HG03025 (cell line): Measurements from ENCODE around the gene OR51B2.

ENCODE experiments used
- ATAC-seq: cut with Tn5 transposase; IDR thresholded peaks from one replicate; pipeline ENCODE4 v1.9.1; 2021; ENCODE audit warnings: mild to moderate bottlenecking, moderate library complexity; ENCODE audit not compliant: unreplicated experiment, low FRiP score

OR51B2 gene

DNA sequence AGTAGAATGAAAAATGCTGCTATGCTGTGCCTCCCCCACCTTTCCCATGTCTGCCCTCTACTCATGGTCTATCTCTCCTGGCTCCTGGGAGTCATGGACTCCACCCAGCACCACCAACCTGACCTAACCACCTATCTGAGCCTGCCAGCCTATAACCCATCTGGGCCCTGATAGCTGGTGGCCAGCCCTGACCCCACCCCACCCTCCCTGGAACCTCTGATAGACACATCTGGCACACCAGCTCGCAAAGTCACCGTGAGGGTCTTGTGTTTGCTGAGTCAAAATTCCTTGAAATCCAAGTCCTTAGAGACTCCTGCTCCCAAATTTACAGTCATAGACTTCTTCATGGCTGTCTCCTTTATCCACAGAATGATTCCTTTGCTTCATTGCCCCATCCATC, 39.5 kb downstream of the OR51B2 start:
- no peak for ATAC-seq

DNA sequence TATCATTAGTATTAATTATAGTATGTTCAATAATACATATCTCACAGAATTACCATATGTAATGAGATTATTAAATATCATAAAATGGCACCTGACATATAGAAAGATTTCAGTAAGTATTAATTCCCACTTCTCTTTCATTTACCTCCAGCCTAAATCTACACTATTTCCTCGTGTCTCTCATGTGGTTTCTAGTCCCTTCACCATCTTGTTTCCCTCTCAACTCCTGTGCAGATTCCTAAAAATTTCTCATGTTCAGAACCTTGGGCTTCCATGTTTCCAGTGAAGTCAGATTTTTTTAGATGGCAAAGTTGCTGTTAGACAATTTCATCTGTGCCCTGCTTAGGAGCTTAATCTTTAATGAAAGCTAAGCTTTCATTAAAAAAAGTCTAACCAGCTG, 40.2 kb downstream of the OR51B2 start:
- ATAC-seq, result no peak

DNA sequence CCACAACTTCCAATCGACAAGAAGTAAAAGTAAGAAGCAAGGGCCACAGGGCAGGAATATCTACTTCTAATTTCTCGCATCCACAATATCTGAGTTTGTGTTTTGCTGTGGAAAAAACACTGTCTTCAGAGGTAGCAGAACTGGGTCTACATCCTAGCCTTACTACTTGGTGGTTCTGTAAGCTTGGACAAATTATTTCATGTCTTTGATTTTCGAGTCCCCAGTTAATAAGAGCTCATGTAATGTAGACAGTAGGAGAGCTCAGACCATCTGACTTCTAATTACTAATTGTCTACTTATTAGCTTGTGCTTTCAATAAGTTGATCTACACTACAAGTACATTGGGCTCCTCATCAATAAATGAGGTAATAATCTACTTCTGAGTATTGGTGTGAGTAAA, 41.0 kb downstream of the OR51B2 start:
- ATAC-seq, result no peak

DNA sequence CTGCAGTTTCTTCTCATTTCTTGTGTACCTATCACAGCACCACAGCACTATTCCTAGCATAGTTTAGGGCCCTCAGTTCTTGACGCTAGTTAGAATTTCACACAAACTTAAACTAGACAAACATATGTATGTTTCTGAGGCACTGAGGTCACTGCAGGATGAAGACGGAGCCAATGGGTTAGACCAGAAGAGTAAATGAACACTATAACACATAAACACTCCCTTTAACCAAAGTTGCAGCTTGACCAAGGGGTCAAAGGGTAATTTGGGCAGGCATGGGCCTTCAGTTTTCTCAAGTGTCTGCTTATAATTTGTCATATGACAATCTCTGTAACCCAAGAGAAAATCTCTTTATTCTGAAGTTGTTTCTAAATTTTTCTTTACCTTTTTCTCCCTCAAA, 41.5 kb downstream of the OR51B2 start:
- no peak for ATAC-seq

DNA sequence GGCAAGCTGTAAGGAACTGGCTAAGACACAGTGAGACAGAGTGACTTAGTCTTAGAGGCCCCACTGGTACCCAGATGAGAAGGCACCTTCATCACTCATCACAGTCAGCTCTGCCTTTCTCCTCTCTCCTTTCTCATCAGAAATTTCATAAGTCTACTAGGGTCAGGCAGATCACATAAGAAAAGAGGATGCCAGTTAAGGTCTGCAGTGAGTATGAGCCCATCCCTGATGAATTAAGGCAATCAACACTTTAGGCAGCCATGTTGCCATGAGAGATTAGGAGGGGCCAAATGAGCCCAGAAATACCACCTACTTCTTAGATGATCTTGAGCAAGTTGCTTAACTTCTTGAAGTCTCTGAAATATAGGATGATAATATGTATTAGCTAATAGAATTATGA, 42.5 kb downstream of the OR51B2 start:
- no peak for ATAC-seq

DNA sequence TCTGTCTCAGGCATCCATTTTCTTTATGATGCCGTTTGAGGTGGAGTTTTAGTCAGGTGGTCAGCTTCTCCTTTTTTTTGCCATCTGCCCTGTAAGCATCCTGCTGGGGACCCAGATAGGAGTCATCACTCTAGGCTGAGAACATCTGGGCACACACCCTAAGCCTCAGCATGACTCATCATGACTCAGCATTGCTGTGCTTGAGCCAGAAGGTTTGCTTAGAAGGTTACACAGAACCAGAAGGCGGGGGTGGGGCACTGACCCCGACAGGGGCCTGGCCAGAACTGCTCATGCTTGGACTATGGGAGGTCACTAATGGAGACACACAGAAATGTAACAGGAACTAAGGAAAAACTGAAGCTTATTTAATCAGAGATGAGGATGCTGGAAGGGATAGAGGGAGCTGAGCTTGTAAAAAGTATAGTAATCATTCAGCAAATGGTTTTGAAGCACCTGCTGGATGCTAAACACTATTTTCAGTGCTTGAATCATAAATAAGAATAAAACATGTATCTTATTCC, 43.5 kb downstream of the OR51B2 start:
- peak; percentile 78 for ATAC-seq

DNA sequence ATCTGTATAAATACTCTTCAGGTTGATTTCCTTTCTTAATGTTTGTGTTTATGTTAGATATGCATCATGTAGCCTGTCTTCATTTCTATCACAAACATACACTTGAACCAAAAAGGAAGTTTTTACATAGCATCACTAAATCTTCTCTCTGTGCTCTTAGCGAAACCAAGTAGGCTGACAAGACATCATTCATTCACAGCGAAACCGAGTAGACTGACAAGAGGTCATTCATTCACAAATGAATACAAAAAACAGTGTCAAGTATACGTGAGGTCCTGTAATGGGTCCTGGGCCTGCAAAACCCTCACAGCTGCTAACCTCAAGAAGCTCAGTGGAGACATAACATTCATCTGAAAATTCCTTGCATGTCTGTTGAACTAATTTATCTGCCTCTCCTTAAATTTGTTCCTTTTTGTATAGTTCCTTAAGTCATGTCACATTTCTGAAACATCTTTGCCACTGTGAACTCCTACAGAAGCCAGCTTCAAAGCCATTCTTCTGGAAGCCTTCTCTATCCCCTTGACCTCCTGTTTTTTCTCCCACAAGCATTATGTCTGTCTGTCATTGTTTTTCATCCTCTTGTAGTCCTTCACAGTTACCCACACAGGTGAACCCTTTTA, 44.5 kb downstream of the OR51B2 start:
- ATAC-seq, result no peak

DNA sequence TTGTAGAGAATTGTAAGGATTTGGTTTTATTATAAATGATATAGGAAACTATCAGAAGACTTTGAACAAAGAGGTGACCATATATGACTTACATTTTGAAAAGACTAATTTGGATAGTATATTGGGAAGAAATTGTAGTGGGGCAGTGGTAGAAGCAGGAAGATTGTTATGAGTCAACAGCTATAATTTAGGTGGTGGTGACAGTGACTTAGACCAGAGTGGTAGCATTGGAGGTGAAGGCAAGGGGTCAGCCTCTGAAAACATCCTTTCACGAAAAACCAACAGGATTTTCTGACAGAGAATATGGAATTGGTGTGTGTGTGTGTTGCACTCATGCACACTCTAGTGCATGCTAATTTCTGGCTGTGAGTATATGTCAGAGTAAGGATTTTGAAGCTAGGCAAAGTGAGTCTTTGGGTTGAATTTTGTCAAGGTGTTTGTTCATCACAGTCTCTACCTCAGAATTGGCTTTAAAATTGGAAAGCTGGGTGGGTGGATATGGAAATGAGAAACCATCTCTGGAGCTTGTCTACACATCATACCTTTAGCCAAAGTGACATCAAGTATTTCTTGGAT, 46.2 kb downstream of the OR51B2 start:
- ATAC-seq, result no peak

DNA sequence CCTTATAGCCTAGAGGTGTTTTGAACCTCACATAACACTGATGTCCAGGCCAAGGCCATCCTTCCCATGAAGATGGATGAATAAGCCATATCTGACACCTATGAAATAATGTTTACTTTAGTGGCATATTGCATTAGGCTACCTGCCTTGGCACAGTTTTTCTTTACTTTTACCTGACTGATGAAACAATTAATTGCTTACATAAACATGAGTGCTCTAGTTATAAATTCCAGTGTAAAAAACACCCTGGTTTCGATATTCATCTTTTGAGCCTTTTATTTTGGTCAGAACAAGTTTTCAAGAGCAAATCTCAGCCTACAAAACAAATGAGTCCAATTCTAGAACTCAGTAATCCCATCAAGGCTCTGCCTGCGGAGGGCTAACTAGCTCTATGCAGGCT, 47.4 kb downstream of the OR51B2 start:
- no peak for ATAC-seq

DNA sequence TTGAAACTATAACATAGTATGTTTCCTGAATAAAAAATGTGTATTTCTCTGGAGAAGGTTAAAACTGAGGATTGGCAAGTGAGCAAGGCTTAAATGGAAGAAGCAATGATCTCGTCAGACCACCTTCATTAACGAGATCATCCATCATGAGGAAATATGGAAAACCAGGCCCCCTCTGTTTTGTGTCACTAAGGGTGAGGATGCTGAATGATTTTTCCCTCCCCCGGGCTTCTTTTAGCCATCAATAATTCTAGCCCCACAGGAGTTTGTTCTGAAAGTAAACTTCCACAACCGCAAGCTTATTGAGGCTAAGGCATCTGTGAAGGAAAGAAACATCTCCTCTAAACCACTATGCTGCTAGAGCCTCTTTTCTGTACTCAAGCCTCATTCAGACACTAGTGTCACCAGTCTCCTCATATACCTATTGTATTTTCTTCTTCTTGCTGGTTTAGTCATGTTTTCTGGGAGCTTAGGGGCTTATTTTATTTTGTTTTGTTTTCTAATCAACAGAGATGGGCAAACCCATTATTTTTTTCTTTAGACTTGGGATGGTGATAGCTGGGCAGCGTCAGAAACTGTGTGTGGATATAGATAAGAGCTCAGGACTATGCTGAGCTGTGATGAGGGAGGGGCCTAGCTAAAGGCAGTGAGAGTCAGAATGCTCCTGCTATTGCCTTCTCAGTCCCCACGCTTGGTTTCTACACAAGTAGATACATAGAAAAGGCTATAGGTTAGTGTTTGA, 48.6 kb downstream of the OR51B2 start:
- no peak for ATAC-seq

DNA sequence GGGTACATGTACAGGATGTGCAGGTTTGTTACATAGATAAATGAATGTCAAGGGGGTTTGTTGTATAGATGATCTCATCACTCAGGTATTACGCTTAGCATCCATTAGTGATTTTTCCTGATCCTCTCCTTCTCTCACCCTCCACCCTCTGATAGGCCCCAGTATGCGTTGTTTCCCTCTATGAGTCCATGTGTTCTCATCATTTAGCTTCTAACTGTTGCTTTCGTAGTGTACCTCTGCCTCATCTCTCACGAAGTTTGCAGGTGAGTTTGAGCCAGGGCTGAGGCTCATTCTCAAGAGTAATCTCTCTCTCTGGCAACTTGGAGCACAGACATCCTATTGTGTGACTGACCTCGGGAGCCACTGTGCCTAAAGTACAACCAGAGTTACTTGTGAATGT, 49.7 kb downstream of the OR51B2 start:
- ATAC-seq, result no peak
